GM19023 (cell line): ENCODE measurements around the gene DCHS2.

Experiments used
- ATAC-seq: cut with Tn5 transposase; IDR thresholded peaks from one replicate; pipeline ENCODE4 v1.9.1; 2021; ENCODE audit warnings: mild to moderate bottlenecking, moderate library complexity; ENCODE audit not compliant: unreplicated experiment

DCHS2 gene

DNA sequence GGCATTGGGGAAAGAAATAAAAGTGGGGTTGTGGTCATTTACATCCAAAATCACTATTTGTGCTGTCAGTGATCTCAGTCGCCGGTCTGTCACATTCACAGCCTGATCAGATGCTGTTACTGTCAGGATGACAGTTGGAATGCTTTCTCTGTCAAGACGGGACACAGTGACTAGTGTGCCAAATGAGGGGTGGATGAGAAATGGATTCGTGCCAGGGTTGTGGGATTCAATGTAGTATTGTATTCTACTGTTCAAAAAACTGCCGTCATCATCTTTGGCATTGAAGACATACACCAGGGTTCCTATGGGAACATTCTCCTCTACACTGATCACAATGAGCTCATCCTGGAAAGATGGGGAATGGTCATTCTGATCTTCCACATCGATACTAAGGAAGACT, 171.1 kb downstream of the DCHS2 start:
- no peak for ATAC-seq

DNA sequence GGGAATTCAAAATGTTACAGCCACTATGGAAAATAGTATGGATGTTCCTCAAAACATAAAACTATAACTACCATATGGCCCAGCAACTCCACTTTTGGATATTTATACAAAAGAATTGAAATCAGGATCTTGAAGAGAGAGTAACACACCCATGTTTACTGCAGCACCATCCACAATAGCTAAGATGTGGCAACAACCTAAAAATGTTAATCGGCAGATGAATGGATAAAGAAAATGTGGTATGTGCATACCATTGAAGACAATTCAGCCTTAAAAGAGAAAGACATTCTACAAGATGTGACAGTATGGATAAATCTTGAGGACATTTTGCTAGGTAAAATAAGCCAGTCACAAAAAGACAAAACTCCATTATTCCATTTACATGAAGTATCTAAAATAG, 171.9 kb downstream of the DCHS2 start:
- ATAC-seq = no peak

DNA sequence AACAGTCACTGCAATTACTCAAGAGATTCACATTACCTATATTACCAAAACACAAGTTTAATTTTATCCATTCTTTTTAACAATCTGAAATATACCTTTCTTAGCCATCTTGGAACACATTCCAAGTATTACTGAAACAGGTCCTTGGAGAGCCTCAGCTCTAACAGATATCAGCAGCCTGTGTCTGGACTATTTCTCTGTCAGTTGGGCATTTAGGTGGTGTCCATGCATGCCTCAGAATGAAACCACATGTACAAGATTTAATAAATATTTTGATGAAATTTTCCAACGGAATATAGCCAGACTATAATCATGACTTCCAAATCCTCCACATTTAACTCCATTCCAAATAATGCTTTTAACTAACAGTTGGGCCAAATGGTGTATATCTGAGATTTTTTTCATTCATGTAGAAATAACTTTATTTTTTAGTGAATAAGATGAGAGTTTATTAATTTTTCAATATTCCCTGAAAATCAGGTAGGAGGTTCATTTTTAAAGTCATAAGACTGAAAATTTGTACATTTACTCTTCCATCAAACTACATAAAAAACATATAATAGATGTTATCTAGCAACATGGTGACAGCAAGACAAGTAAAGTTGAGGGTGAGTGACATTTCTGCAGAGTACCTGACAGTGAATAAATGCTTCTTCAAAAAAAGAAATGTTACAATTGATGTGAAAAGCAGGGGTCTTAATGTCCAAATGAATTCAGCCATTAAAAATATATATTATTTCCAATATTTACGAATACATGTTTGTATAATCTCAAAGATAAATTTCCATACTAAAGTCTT, 174.2 kb downstream of the DCHS2 start:
- ATAC-seq = no peak

DNA sequence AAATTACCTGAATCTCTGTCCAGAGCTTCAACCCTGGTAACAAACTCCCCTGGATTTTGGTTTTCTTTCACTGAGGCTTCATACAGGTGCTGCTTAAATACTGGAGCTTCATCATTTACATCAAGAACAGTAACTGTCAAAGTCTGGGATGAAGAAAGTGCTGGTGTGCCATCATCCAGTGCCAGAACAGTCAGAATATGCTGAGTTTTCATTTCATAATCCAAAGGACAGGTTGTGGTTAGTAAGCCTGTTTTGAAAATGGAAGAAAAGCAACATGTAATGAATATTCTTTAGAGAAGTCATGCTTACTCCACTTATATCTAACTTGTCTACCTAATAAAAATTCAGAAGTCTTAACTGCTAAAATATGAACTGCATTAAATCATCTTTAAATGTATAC, 175.9 kb downstream of the DCHS2 start:
- no peak for ATAC-seq

DNA sequence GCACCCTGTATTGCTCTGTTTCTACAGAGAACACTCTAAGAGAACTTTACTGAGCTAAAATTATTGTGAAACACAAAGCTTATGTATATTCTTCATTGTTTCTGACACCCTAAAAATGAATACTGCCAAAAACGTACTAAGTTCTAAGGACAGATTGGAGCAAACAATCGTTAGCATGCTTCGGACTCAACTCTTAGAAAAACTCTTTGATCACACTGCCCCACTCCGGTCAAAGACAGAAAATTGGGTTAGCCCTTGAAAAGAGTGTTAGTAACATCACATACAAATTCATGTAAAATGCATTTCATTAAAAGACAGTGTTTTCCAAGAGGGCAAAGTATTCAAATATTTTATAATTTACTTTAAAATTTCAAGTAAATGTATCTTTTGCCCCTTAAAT, 177.4 kb downstream of the DCHS2 start:
- ATAC-seq = no peak

DNA sequence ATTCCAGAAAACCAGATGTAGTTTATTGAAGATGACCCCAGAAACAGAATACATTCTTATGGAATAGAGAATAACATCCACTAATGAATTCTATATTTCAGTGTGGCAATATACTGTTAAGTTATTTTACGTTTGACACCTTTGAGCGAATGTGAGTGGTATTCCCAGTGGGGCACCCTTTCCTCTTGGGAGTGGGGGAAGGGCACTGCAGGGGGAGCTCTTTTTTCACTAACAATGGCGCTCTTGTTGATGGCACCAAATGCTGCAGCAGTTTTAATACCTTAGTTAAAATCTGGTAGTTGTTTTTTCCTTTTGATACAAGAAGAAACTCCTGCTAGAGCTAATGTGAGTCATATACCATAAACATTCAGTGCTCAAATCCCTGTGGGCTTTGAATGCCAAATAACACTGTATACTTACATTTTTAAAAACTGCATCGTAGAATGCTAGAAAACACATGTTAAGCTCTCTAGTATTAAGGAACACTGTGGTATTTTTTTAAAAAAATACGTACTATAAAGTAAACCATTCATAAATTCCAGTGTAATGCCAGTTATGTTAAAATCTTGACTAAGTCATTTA, 178.5 kb downstream of the DCHS2 start:
- no peak for ATAC-seq

DNA sequence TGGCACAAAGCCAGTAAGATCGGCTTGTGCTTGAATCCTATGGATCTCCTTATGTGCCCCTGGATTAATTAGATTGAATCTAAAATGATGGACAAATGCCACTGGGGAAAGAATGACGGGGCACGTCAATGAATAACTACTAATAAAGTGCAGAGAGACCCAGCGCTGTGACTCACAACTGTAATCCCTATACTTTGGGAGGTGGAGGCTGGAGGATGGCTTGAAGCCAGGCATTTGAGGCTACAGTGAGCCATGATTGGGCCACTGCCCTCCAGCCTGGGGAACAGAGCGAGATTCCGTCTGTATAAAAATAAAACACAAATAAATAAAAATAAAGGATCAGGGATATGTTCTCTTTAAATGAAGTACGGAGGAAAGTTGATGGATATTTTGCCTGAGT, 179.4 kb downstream of the DCHS2 start:
- ATAC-seq = no peak

DNA sequence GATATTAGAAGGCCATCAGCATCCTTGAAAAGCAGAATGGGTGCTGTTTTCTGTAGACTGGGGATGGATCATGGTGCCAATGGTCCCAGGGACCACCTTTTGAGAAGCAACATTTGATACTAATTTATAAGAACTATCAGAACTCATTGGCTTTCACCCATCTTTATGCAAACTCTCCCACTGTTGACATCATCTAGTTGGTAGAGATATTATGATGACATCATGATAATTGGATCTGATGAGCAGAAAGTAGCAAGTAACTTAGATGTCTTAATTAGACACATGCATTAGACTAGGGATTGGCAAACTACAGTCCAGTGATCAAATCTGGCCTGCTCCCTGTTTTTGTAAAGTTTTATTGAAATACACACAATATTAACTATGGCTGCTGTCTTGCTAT, 181.0 kb downstream of the DCHS2 start:
- ATAC-seq = no peak

DNA sequence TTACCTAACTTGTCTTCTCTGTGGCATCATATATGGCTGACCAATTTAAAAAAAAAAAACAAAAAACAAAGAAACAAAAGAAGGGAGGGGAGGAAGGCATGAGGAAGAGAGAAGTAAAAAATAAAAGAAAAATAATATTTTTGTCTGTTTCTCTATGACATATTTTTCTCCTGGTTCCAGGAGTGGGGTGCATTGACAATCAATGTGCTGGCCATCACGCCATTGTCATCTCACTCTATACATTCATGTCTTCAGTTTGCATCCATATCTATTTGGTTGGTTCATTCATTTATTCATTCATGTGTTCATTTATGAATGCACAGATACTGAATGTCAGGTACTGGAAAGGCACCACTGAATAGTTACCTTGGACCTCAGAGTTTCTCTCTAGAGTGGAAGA, 183.4 kb downstream of the DCHS2 start:
- ATAC-seq = no peak

DNA sequence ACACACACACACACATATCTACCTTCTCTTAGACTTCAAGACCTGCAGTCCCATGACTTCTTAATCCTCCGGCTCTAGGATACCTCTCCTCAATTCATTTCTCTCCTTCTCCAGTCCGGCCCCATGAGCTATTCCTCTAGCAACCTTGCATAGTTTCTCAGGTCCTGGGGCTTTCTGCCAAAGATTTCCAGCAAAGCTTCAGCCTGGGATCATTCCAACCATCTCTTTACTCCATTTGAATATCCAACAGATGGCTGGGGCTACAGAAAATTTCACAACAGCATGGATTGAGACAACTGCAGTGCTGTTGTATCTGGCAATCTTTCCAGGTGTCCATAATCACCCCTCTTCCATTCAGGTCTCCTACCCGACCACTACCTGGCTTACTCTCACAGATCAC, 184.1 kb downstream of the DCHS2 start:
- no peak for ATAC-seq

DNA sequence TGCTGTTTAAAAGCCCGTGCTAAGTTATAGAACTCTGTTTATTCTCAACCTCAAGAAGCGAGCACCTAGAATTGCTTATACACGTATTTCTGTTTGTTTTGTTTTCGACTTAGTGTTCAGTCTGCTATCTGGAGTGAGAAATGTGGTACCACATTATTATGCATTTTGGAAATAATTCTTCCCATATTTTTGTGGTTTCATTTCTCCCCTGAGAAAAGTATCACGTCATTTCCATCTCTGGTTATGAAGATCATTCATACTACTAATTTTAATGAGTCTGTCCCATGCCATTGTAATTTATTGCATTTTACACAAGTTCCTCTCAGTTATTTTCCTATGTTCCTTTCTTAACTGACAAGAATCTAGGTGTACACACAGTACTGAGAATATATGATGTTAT, 186.0 kb downstream of the DCHS2 start:
- no peak for ATAC-seq

DNA sequence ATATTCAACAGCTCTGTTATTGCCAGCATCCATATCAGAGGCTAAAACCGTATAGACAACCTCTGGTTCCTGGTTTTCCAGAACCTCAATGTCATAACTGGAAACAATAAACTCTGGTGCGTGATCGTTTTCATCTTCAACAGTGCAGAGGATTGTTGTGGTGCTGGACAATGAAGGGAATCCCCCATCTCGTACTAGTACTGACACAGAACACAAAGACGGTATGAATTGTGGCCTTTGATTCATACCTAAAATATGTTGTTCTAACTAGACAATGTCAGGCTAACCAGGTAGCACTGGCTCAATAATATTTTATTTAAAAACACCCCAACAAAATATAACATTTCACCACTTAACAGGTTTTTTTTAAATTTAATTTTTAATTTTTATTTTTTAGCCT, 186.9 kb downstream of the DCHS2 start:
- no peak for ATAC-seq

DNA sequence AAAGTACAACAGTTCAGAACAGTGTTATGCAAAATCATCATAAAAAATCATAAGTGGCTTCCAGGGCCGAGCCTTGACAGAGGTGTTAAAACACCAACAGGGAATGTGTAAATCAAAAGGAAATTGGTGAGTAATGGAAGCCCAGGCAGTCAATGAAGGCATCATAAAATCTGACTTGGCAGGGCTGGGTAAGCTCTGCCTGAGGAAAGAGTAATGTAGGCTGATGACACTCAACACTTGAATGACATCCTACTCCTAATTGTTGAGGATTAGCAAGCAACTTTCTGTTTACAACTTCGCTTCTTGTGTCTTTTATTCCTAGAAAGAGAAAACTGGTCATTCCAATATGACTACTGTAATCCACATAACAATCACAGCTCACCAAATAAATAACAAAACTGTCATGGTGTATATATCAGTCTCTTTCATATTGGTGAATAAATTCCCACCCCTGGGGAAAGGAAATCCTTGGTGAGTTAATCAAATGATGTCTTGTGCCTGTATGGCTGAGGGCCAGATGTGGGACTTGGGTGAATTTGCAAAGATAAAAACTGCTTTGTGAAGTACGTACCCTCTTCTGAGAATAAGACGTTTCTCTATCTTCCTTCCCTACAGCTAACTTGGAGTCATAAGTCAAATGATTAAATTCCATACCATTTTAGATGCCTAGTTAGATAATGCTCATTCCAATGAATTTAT, 196.8 kb downstream of the DCHS2 start:
- ATAC-seq = no peak

DNA sequence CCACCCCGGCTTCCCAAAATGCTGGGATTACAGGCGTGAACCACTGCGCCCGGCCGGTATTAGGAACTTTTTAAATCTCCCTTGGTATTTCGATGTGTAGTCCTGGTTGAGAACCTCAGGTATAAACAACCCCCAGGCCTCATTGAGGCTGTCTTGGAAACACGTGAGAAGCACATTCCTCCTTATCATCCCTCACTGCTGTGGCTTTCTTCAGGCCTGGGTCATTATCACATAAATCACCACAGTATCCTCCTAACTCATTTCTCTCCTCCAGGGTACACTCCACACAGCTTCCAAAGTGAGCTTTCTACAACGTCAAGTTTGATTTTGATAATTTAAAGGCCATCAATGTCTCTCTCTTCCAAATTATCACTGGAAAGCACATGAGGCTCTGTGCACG, 198.2 kb downstream of the DCHS2 start:
- no peak for ATAC-seq

DNA sequence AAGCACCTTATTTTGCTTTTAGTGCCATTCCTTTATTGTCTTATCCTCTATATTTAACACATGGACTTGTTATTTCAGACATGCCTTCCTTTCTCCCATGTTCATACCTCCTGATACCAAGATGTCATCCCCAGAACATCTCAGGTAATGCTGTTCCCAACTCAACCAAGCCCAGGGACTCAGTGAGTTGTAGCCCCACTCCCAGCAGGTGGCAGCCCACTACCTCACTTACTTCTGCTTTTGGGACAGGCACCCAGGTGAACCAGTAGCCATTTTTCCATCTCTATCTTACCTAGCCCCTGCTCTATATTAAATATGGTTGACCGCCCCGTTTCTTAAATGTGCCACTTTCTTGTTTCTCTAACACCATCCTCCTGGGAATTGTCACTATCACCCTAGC, 199.0 kb downstream of the DCHS2 start:
- no peak for ATAC-seq

DNA sequence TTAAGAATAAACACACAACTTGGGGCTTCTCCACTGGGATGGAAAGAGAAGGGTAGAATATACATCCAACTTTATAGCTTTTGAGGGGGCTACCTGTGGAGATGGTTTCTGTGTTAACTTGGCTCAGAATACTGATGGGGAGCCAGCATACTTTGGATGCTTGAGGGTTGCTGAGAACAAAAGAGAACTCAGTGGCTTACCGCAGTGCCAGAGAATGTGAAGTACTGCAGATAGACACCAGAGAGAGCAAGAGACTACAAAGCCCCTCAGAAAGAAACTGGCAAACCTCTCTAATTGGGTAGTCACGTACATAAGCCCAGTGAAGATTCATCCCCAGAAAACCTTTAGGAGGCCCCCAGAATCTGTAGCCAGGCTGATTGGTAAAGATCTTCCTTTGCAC, 214.4 kb downstream of the DCHS2 start:
- no peak for ATAC-seq

DNA sequence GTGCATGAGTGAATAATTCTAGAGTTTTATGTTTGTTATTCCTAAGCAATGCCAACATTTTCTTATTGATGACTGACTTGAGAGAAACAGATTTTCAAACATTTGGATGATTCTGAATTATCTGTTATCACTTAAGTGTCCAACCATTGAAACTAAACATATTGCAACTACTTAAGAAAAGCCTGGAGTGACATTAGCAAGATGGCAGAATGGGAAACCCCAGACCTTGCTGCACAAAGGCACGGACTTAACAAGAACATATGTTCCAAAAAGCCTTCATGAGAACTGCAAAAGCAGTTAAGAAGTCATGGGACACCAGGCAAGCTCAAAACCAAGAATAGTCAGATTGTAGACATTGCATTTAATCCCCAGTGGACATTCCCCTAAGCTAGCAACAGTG, 215.1 kb downstream of the DCHS2 start:
- ATAC-seq = no peak

DNA sequence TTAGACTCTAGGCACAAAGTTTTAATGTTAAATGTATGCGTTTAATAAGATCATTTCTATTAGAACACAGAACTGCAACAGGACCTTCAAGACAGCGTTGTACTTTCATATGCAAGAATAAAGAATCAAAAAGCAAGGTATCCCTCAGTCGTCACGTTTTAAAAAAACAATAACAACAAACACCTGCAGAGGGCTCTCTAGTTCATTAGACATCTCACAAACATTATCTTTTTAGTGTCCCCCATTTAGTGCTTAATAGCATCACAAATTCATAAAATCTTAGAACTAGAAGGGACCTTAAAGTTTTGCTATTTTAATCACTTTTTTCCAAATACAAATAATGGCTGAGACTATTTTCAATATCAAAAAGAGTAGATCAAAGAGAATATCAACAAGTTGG, 236.6 kb downstream of the DCHS2 start:
- no peak for ATAC-seq

DNA sequence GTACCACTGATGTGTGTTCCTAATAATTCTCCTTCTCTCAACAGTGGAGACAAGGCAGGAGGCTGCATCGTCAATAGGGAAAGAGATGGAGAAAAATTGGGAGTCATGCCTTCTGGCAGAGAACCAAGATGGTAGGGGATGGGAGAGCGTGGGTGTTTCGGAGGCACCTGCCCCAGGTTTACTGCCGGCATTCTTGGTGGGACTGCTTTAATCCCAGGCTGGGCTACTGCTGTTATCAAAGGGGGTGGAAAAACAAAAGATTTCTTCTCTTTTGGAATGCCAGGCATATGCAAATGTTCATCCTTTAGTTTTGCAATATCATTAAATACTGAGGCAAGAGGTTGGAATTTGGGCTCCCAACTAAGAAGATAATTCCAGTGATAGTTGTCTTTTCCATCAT, 257.0 kb downstream of the DCHS2 start:
- no peak for ATAC-seq

DNA sequence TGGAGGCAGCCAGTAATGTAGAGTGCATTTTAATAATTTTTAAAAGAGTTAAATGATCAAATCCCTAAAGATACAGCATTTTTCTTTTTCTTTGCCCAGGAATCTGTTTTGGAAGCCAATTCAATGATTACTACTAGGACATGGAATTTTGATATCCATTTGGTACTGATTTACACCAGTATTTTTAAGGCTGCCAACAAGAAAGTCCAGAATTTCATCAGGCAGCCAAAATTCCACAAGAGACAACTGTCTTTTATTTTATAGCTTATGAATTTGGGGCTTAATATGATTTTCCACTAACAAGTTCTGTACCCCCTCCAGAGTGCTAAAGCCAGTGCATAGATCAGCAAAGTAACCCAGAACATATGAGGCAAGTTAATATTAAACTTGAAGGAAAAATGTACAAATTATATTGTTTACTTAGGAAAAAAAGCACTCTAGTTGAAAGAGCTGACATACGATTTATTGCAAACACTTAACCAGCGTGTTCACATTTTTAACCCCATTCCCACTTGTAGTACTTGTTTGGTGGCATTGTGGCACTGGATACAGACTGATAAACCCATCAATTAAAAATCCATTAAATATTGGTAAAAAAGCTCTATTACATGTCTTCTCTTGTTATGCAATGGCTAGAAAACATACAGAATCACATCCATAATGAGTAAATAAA, 259.7 kb downstream of the DCHS2 start:
- ATAC-seq = no peak

DNA sequence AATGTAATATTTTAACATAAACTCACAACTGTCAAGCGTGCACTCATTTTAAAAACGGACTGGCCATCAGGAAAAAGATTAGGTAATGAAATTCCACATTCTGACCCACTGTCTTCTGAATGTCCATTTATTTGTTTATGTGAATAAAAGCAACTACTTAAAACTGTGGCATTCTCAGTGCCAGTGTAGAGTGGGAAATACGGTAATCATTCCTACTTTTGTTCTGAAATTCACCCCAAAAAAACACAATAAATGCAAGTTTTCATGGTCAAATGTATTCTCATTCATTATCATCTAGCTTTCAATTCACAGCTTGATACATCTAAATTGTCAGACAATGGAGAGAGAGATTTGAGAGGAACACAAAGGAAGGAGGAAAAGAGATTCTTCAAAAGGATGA, 260.9 kb downstream of the DCHS2 start:
- ATAC-seq = no peak

DNA sequence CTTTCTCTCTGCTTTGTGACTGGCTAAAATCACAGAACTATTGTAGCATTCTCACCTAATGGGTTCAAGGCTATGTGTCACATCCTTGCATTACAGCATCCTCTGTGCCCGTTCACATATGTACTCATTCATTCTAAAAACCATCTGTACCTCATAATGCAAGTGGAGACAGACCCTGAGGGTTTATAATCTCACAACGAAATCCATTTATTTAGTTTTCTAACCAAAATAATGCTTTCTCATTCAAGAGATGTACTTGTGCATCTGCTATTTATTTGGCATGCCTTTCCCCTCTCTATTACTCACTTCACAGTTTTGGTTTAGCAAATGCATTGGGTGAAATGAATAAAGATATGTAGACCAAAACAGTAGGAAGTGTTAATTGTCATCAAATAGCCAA, 261.5 kb downstream of the DCHS2 start:
- ATAC-seq = no peak
